H1 (cell line): ENCODE results near the gene LSR. TPM values are rescaled to one million over a fixed set of nuclear protein-coding genes. Genes with fewer than 3 reads are reported as not detected.

Source experiments
- CTCF ChIA-PET: fragments of 300-600 bp; sonication (Branson Sonifier 250); formaldehyde crosslinking; loops from one replicate; lab custom pipeline; 2021; ENCODE audit not compliant: partially characterized antibody; lab: Charles Lee
- POLR2A ChIA-PET: fragments of 300-600 bp; sonication (Branson Sonifier 250); formaldehyde crosslinking; loops from one replicate; lab custom pipeline; 2021; ENCODE audit warnings: inconsistent platforms; ENCODE audit not compliant: partially characterized antibody; lab: Charles Lee
- DNase-seq, 2 experiments: peaks; one replicate each; pipeline versions ENCODE4 v3.0.0 to v3.0.0-alpha.2; 2010 to 2022; ENCODE audit warnings: low spot score in 2 of 2, low read depth in 1 of 2, mixed read lengths in 1 of 2
- FAIRE-seq: peaks from 2 replicates; lab custom pipeline; 2011; peaks lifted over from hg19 to GRCh38; lab: Jason Lieb, UNC
- H2AFZ ChIP-seq: 2 replicates; pipeline ENCODE4 v1.8.1; 2012; ENCODE audit warnings: low read length, inconsistent platforms
- H2AK5ac ChIP-seq: 2 replicates; pipeline ENCODE4 v1.6.1; 2013; ENCODE audit warnings: low read depth, low read length
- H2BK120ac ChIP-seq: replicated peaks from 2 replicates; pipeline ENCODE3; 2013; ENCODE audit warnings: low read depth, low read length, inconsistent platforms
- H2BK12ac ChIP-seq: 2 replicates; pipeline ENCODE4 v1.6.1; 2013; ENCODE audit warnings: low read depth, low read length
- H2BK15ac ChIP-seq: 2 replicates; pipeline ENCODE4 v1.6.1; 2013; ENCODE audit warnings: low read length
- H2BK20ac ChIP-seq: 2 replicates; pipeline ENCODE4 v1.6.1; 2013; ENCODE audit warnings: low read length
- H2BK5ac ChIP-seq: 2 replicates; pipeline ENCODE4 v1.6.1; 2013; ENCODE audit warnings: low read depth, low read length
- H3K14ac ChIP-seq: 2 replicates; pipeline ENCODE4 v1.6.1; 2013; ENCODE audit warnings: inconsistent platforms; ENCODE audit not compliant: insufficient read length
- H3K18ac ChIP-seq: 2 replicates; pipeline ENCODE4 v1.6.1; 2013; ENCODE audit warnings: low read length; ENCODE audit errors: extremely low read depth
- H3K23ac ChIP-seq: 2 replicates; pipeline ENCODE4 v1.6.1; 2013; ENCODE audit warnings: inconsistent platforms; ENCODE audit not compliant: insufficient read length
- H3K23me2 ChIP-seq: 2 replicates; pipeline ENCODE4 v1.6.1; 2013; ENCODE audit warnings: low read depth, low read length
- H3K27ac ChIP-seq: 2 replicates; pipeline ENCODE4 v1.6.1; 2011; ENCODE audit warnings: low read depth, low read length, inconsistent platforms
- H3K27me3 ChIP-seq, 4 experiments: replicated peaks in 1 of 4; 1 replicate in 1 of 4; 2 replicates in 3 of 4; pipeline versions ENCODE4 v1.6.1 to v1.8.1; 2011 to 2013; ENCODE audit warnings: low read length in 3 of 4, mild to moderate bottlenecking in 3 of 4, inconsistent platforms in 2 of 4, mixed read lengths in 2 of 4, moderate library complexity in 1 of 4; ENCODE audit not compliant: control insufficient read depth in 3 of 4, insufficient read depth in 3 of 4; ENCODE audit errors: extremely low read depth in 1 of 4
- H3K36me3 ChIP-seq, 4 experiments: 2 replicates each; pipeline versions ENCODE4 v1.6.1 to v1.8.1; 2011 to 2013; ENCODE audit warnings: mild to moderate bottlenecking in 4 of 4, low read length in 3 of 4, moderate library complexity in 2 of 4, control low read depth in 1 of 4, inconsistent platforms in 1 of 4; ENCODE audit not compliant: insufficient read depth in 4 of 4, control insufficient read depth in 2 of 4
- H3K4ac ChIP-seq: replicated peaks from 2 replicates; pipeline ENCODE3; 2013; ENCODE audit warnings: low read length, low read depth, mixed read lengths, inconsistent platforms; ENCODE audit not compliant: insufficient read length
- H3K4me1 ChIP-seq, 4 experiments: replicated peaks in 1 of 4; 1 replicate in 1 of 4; 2 replicates in 3 of 4; pipeline versions ENCODE4 v1.6.1 to v1.8.1; 2011 to 2013; ENCODE audit warnings: low read length in 3 of 4, inconsistent platforms in 2 of 4, mixed read lengths in 1 of 4; ENCODE audit not compliant: insufficient read depth in 4 of 4, control insufficient read depth in 3 of 4
- H3K4me2 ChIP-seq, 2 experiments: 2 replicates each; pipeline versions ENCODE4 v1.6.1 to v1.8.1; 2011 to 2013; ENCODE audit warnings: low read depth in 2 of 2, low read length in 2 of 2, control low read depth in 1 of 2, inconsistent platforms in 1 of 2, mild to moderate bottlenecking in 1 of 2; ENCODE audit not compliant: insufficient read depth in 1 of 2
- H3K4me3 ChIP-seq, 4 experiments: fragments of 200-600, 300-600 bp in 1 of 4; sonication (generic), shearing (Covaris generic), sonication (Bioruptor Twin) in 1 of 4; 2 replicates each; pipeline versions ENCODE4 v1.5.1 to v1.8.1; 2011 to 2016; ENCODE audit warnings: low read length in 4 of 4, low read depth in 3 of 4, control low read depth in 2 of 4, inconsistent platforms in 2 of 4, mild to moderate bottlenecking in 2 of 4, mixed read lengths in 1 of 4, moderate library complexity in 1 of 4; ENCODE audit not compliant: insufficient read depth in 2 of 4; ENCODE audit errors: extremely low read depth in 1 of 4
- H3K56ac ChIP-seq: replicated peaks from 2 replicates; pipeline ENCODE3; 2013; ENCODE audit warnings: low read depth, mild to moderate bottlenecking, mixed read lengths, low read length, inconsistent platforms; ENCODE audit not compliant: insufficient read length
- H3K79me1 ChIP-seq: 2 replicates; pipeline ENCODE4 v1.6.1; 2013; ENCODE audit warnings: low read depth, low read length, control low read depth
- H3K79me2 ChIP-seq, 2 experiments: 2 replicates each; pipeline versions ENCODE4 v1.6.1 to v1.8.1; 2012 to 2013; ENCODE audit warnings: low read length in 2 of 2, mild to moderate bottlenecking in 2 of 2, inconsistent platforms in 1 of 2; ENCODE audit not compliant: insufficient read depth in 2 of 2, control insufficient read depth in 1 of 2
- H3K9ac ChIP-seq, 4 experiments: replicated peaks in 1 of 4; 1 replicate in 1 of 4; 2 replicates in 3 of 4; pipeline versions ENCODE4 v1.6.1 to v1.8.1; 2011 to 2013; ENCODE audit warnings: low read depth in 3 of 4, low read length in 3 of 4, control low read depth in 2 of 4, mild to moderate bottlenecking in 2 of 4, moderate library complexity in 2 of 4, inconsistent platforms in 1 of 4; ENCODE audit errors: extremely low read depth in 1 of 4
- H3K9me3 ChIP-seq, 2 experiments: 2 replicates each; pipeline versions ENCODE4 v1.6.1 to v1.8.1; 2012 to 2013; ENCODE audit warnings: mild to moderate bottlenecking in 2 of 2, moderate library complexity in 2 of 2, control low read depth in 1 of 2, inconsistent platforms in 1 of 2, low read depth in 1 of 2, low read length in 1 of 2, mixed read lengths in 1 of 2; ENCODE audit not compliant: insufficient read depth in 2 of 2
- H4K20me1 ChIP-seq, 2 experiments: replicated peaks in 1 of 2; 2 replicates each; pipeline versions ENCODE3 to v1.8.1; 2011 to 2013; ENCODE audit warnings: inconsistent platforms in 2 of 2, low read length in 2 of 2, mild to moderate bottlenecking in 1 of 2; ENCODE audit not compliant: insufficient read depth in 2 of 2, control insufficient read depth in 1 of 2
- H4K5ac ChIP-seq: 2 replicates; pipeline ENCODE4 v1.6.1; 2013; ENCODE audit warnings: low read length, low read depth, mixed read lengths, inconsistent platforms; ENCODE audit not compliant: insufficient read length
- H4K8ac ChIP-seq: 2 replicates; pipeline ENCODE4 v1.8.0; 2013; ENCODE audit warnings: mild to moderate bottlenecking, moderate library complexity, low read length, inconsistent platforms; ENCODE audit not compliant: insufficient read depth; ENCODE audit errors: extremely low read depth
- H4K91ac ChIP-seq: replicated peaks from 2 replicates; pipeline ENCODE3; 2013; ENCODE audit warnings: low read length, mixed read lengths, inconsistent platforms; ENCODE audit not compliant: insufficient read length
- ASH2L ChIP-seq: fragments of 200-600, 300-600 bp; sonication (generic); IDR thresholded peaks from one replicate; pipeline ENCODE4 v1.7.1; 2017; ENCODE audit warnings: low read length
- GABPA ChIP-seq: IDR thresholded peaks from 2 replicates; pipeline ENCODE4 v1.6.1; 2011; ENCODE audit warnings: mild to moderate bottlenecking, low read length, moderate library complexity, borderline replicate concordance; ENCODE audit not compliant: insufficient read depth
- RXRA ChIP-seq: IDR thresholded peaks from 2 replicates; pipeline ENCODE4 v1.6.1; 2011; ENCODE audit warnings: low read depth, mild to moderate bottlenecking, low read length, moderate library complexity; ENCODE audit not compliant: insufficient read depth
- WGBS, 2 experiments: shearing (Covaris generic) in 1 of 2; methylation state at CpG; one replicate each; pipeline versions ENCODE4 v1.1.6 to v1.1.7; 2013 to 2015; ENCODE audit warnings: low lambda C conversion rate in 2 of 2, mixed read lengths in 2 of 2, inconsistent platforms in 1 of 2, low coverage in 1 of 2, missing lambda C conversion rate in 1 of 2; ENCODE audit not compliant: insufficient replicate concordance in 2 of 2, insufficient coverage in 1 of 2, insufficient read length in 1 of 2; ENCODE audit errors: extremely low coverage in 1 of 2, missing lambda C conversion rate in 1 of 2; 5-methylcytosine and 5-hydroxymethylcytosine counted together
- polyA plus RNA-seq, 7 experiments: library from polyadenylated mRNA; depleted of rRNA in 3 of 7; stranded (reverse) in 5 of 7; unstranded in 2 of 7; fragments of >200 nt in 5 of 7; fragments of 200-250 nt in 2 of 7; gene quantifications; 1 replicate in 5 of 7; 2 replicates in 1 of 7; 4 replicates in 1 of 7; pipeline versions ENCODE4 v1.2.1 to v1.2.3, GENCODE V29; 2011 to 2013; ENCODE audit warnings: missing spikeins in 2 of 7, mixed read lengths in 2 of 7
- total RNA-seq: library from RNA; stranded (reverse); fragmentation: NEBNext Ultra II Directional; extraction: Animal tissue kit (Norgen Biotek cat#: 25700); gene quantifications from 2 replicates; pipeline ENCODE4 v1.2.1, GENCODE V29; 2021

The LSR gene
- total and polyA plus RNA-seq, 2 of the 8 experiments (the other 6 are each of a cell fraction or from before 2014, with no cell fraction given), result 159 to 186 TPM

DNA sequence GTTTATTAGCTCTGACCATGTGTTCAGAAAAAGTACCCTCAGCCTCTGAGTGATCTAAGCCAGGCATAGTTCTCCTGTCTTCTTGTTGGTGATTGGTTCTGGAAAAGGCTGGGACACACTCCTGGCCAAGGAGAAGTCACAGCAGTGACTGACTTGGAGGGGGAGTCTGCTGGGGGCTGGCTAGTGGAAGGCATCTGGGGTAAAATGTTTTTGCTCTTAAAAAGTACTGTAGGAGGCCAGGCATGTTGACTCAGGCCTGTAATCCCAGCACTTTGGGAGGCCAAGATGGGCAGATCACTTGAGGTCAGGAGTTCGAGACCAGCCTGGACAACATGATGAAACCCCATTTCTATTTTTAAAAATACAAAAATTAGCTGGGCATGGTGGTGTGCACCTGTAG is 41.9 kb upstream of the LSR start:
- no peak overlapping the region for H2BK120ac ChIP-seq
- H3K79me2 ChIP-seq, result no peaks in the 10 kb centered on the region
- no peaks in the 10 kb centered on the region for H3K79me1 ChIP-seq
- H3K18ac ChIP-seq, result no peak overlapping the region
- H3K4me1 ChIP-seq, result peaks cover 6 to 27% (median 16%) of the 10 kb centered on the region in 4 experiments
- H3K4me3 ChIP-seq, result no peak overlapping the region
- no peak overlapping the region for H3K56ac ChIP-seq
- H4K20me1 ChIP-seq, result no peaks in the 10 kb centered on the region
- H3K9ac ChIP-seq, result no peak overlapping the region
- no peak for DNase-seq
- no peaks in the 10 kb centered on the region; the same call in 1 of the 2 replicates for H3K23me2 ChIP-seq
- no peak overlapping the region for H3K23ac ChIP-seq
- H3K27ac ChIP-seq, result no peak overlapping the region
- no peak overlapping the region; the same call in 1 of the 2 replicates for H2BK15ac ChIP-seq
- H3K4ac ChIP-seq, result no peak overlapping the region
- H2BK5ac ChIP-seq, result no peak overlapping the region
- no peaks in the 10 kb centered on the region; a peak in 1 of 8 replicates for H3K36me3 ChIP-seq
- FAIRE-seq, result no peak
- TF ChIP-seq RXRA (no peak), ASH2L (no peak), GABPA (no peak)
- TF ChIP-seq, all 59 proteins: peak for 0
- H2AFZ ChIP-seq, result no peak overlapping the region
- H2BK20ac ChIP-seq, result no peak overlapping the region
- ChIA-PET POLR2A (interaction anchor here (1.7 kb wide), 1 partner anchor 18 kb away, joined by 5 read pairs; no protein-coding TSS in a partner anchor), CTCF (interaction anchor here (0.7 to 1.5 kb wide), 4 partner anchors 9 to 152 kb away, joined by 3 to 4 read pairs (median 3); partner anchors contain the start of gene FXYD7)
- 89% methylated on average over 1 of the region's 1 CpG; no CpG with 5 or more reads in 1 of the 2 experiments for WGBS, 2 experiments
- no peak overlapping the region for H4K8ac ChIP-seq
- H3K14ac ChIP-seq, result no peak overlapping the region
- no peaks in the 10 kb centered on the region for H3K9me3 ChIP-seq
- no peak overlapping the region for H2AK5ac ChIP-seq
- H3K4me2 ChIP-seq, result no peak overlapping the region
- H4K5ac ChIP-seq, result no peak overlapping the region
- no peak overlapping the region for H4K91ac ChIP-seq
- peak overlapping the region; percentile 62; the same call in 1 of the 2 replicates for H2BK12ac ChIP-seq
- H3K27me3 ChIP-seq, result no peaks in the 10 kb centered on the region
